SK-N-SH (cell line): ENCODE data around the gene FCER2. TPM values are rescaled to one million over a fixed set of nuclear protein-coding genes. Genes with fewer than 3 reads are reported as not detected.

Experiments
- CTCF ChIA-PET: fragments of 300-600, 350-600 bp; formaldehyde crosslinking; extraction: SDS; loops from one replicate; lab custom pipeline; 2021; lab: Yijun Ruan, JAX
- POLR2A ChIA-PET: fragments of 350-600 bp; sonication (Branson Sonifier 250); formaldehyde crosslinking; extraction: SDS; loops from one replicate; lab custom pipeline; 2020; ENCODE audit warnings: antibody characterized with exemption, inconsistent platforms; lab: Yijun Ruan, JAX
- DNase-seq: peaks from one replicate; pipeline ENCODE4 v3.0.0; 2012
- H2AFZ ChIP-seq: fragments of 200-600 bp; sonication (generic); 2 replicates; pipeline ENCODE4 v1.8.1; 2016; ENCODE audit warnings: antibody characterized with exemption, mild to moderate bottlenecking, low read depth
- H3F3A ChIP-seq: fragments of 200-600 bp; sonication (generic); replicated peaks from 2 replicates; pipeline ENCODE3; 2016; ENCODE audit warnings: antibody characterized with exemption, mild to moderate bottlenecking; ENCODE audit not compliant: insufficient read depth
- H3K27ac ChIP-seq, 2 experiments: fragments of 200-500 bp in 1 of 2; fragments of 200-600 bp in 1 of 2; sonication (Bioruptor generic) in 1 of 2; sonication (generic), shearing (Covaris generic) in 1 of 2; 2 replicates each; pipeline versions ENCODE4 v1.5.1 to v1.6.1; 2014 to 2016; ENCODE audit warnings: low read depth in 2 of 2, inconsistent platforms in 1 of 2, low read length in 1 of 2, mild to moderate bottlenecking in 1 of 2, mixed read lengths in 1 of 2
- H3K27me3 ChIP-seq: fragments of 200-600 bp; sonication (generic), shearing (Covaris generic); 2 replicates; pipeline ENCODE4 v1.6.1; 2016; ENCODE audit warnings: mixed run types; ENCODE audit not compliant: insufficient read depth
- H3K36me3 ChIP-seq, 2 experiments: fragments of 200-500 bp in 1 of 2; fragments of 200-600 bp in 1 of 2; sonication (Bioruptor generic) in 1 of 2; sonication (generic) in 1 of 2; replicated peaks in 1 of 2; 2 replicates each; pipeline versions ENCODE3 to v1.5.1; 2014 to 2016; ENCODE audit warnings: low read length in 1 of 2, mild to moderate bottlenecking in 1 of 2; ENCODE audit not compliant: insufficient read depth in 2 of 2, control insufficient read depth in 1 of 2
- H3K4me1 ChIP-seq, 2 experiments: fragments of 200-500 bp in 1 of 2; fragments of 200-600 bp in 1 of 2; sonication (Bioruptor generic) in 1 of 2; sonication (generic), shearing (Covaris generic) in 1 of 2; 2 replicates each; pipeline versions ENCODE4 v1.5.1 to v1.6.1; 2014 to 2016; ENCODE audit warnings: low read depth in 1 of 2, low read length in 1 of 2, mixed run types in 1 of 2; ENCODE audit not compliant: insufficient read depth in 2 of 2, control insufficient read depth in 1 of 2
- H3K4me2 ChIP-seq: fragments of 200-600 bp; sonication (generic), shearing (Covaris generic); 2 replicates; pipeline ENCODE4 v1.6.1; 2017; ENCODE audit warnings: mixed run types
- H3K4me3 ChIP-seq, 2 experiments: fragments of 200-500 bp in 1 of 2; fragments of 200-600 bp in 1 of 2; sonication (Bioruptor generic) in 1 of 2; sonication (generic), shearing (Covaris generic) in 1 of 2; 2 replicates each; pipeline versions ENCODE4 v1.5.1 to v1.8.1; 2014 to 2016; ENCODE audit warnings: low read depth in 2 of 2, inconsistent platforms in 1 of 2, low read length in 1 of 2, mild to moderate bottlenecking in 1 of 2, mixed read lengths in 1 of 2, moderate library complexity in 1 of 2
- H3K79me2 ChIP-seq: fragments of 200-600 bp; sonication (generic); 2 replicates; pipeline ENCODE4 v1.8.1; 2017; ENCODE audit warnings: mild to moderate bottlenecking; ENCODE audit not compliant: insufficient read depth
- H3K9ac ChIP-seq: fragments of 200-600 bp; sonication (generic); 2 replicates; pipeline ENCODE4 v1.6.1; 2017; ENCODE audit warnings: mixed run types
- H3K9me2 ChIP-seq: fragments of 200-600 bp; sonication (generic); 2 replicates; pipeline ENCODE4 v1.6.1; 2017; ENCODE audit warnings: mixed run types
- H3K9me3 ChIP-seq: fragments of 200-600 bp; sonication (generic); 2 replicates; pipeline ENCODE4 v1.6.1; 2017; ENCODE audit warnings: mixed run types, mild to moderate bottlenecking, moderate library complexity
- H4K20me1 ChIP-seq: fragments of 200-600 bp; sonication (generic); 2 replicates; pipeline ENCODE4 v1.6.1; 2017; ENCODE audit warnings: mild to moderate bottlenecking, mixed run types; ENCODE audit not compliant: insufficient read depth
- ELF1 ChIP-seq: IDR thresholded peaks from 2 replicates; pipeline ENCODE4 v1.4.0; 2012
- EP300 ChIP-seq, 2 experiments: IDR thresholded peaks; 2 replicates each; pipeline versions ENCODE4 v1.4.0 to v1.6.1; 2012; ENCODE audit warnings: borderline replicate concordance in 1 of 2, low read depth in 1 of 2, low read length in 1 of 2
- EZH2phosphoT487 ChIP-seq: fragments of 200-600 bp; sonication (generic); IDR thresholded peaks from 2 replicates; pipeline ENCODE4 v1.6.1; 2017; ENCODE audit warnings: low read depth, mixed run types, mild to moderate bottlenecking, antibody characterized with exemption, moderate library complexity, borderline replicate concordance
- FOSL2 ChIP-seq: IDR thresholded peaks from 2 replicates; pipeline ENCODE4 v1.4.0; 2012; ENCODE audit warnings: low read depth, mild to moderate bottlenecking, moderate library complexity, borderline replicate concordance
- FOXJ3 ChIP-seq: sonication (generic); formaldehyde crosslinking; IDR thresholded peaks from 2 replicates; pipeline ENCODE4 v1.5.1; 2020; ENCODE audit warnings: mild to moderate bottlenecking, missing genetic modification reagents
- GABPA ChIP-seq: IDR thresholded peaks from 2 replicates; pipeline ENCODE4 v1.4.0; 2012; ENCODE audit warnings: low read depth, mild to moderate bottlenecking
- GATA2 ChIP-seq: sonication (generic); formaldehyde crosslinking; IDR thresholded peaks from 2 replicates; pipeline ENCODE4 v1.5.0; 2020; ENCODE audit warnings: mild to moderate bottlenecking, missing genetic modification reagents
- JUND ChIP-seq: IDR thresholded peaks from 2 replicates; pipeline ENCODE4 v1.4.0; 2012
- MAX ChIP-seq: IDR thresholded peaks from 2 replicates; pipeline ENCODE4 v1.4.0; 2012; ENCODE audit warnings: low read depth
- MEF2A ChIP-seq: IDR thresholded peaks from 2 replicates; pipeline ENCODE4 v1.4.0; 2012; ENCODE audit warnings: low read depth, borderline replicate concordance
- MXI1 ChIP-seq: IDR thresholded peaks from 2 replicates; pipeline ENCODE4 v1.6.1; 2012; ENCODE audit warnings: mild to moderate bottlenecking, low read depth, low read length, improper control_type of control experiment
- NFIC ChIP-seq: IDR thresholded peaks from 2 replicates; pipeline ENCODE4 v1.4.0; 2012; ENCODE audit warnings: borderline replicate concordance
- RAD21 ChIP-seq: IDR thresholded peaks from 2 replicates; pipeline ENCODE4 v1.6.1; 2012; ENCODE audit warnings: mild to moderate bottlenecking, low read length
- TEAD4 ChIP-seq: IDR thresholded peaks from 2 replicates; pipeline ENCODE4 v1.4.0; 2012; ENCODE audit warnings: mild to moderate bottlenecking, borderline replicate concordance; ENCODE audit not compliant: insufficient read depth
- YY1 ChIP-seq: IDR thresholded peaks from 2 replicates; pipeline ENCODE4 v1.4.0; 2012; ENCODE audit warnings: low read depth, mild to moderate bottlenecking
- ZBTB33 ChIP-seq: IDR thresholded peaks from 2 replicates; pipeline ENCODE4 v1.4.0; 2012; ENCODE audit warnings: low read depth, borderline replicate concordance
- WGBS: methylation state at CpG from one replicate; pipeline ENCODE4 v1.1.6; 2017; ENCODE audit warnings: low lambda C conversion rate; 5-methylcytosine and 5-hydroxymethylcytosine counted together
- polyA plus RNA-seq, 3 experiments: library from polyadenylated mRNA; depleted of rRNA; stranded (reverse); fragments of >200 nt; gene quantifications; 2 replicates each; pipeline ENCODE4 v1.2.3, GENCODE V29; 2012
- TF ChIP-seq, protein P1 (sequence below): IDR thresholded peaks from 2 replicates; pipeline ENCODE4 v1.6.1; 2012; ENCODE audit warnings: mild to moderate bottlenecking, low read depth, low read length, moderate library complexity
- TF ChIP-seq, protein P2 (sequence below): IDR thresholded peaks from 2 replicates; pipeline ENCODE4 v1.4.0; 2012; ENCODE audit warnings: low read depth, borderline replicate concordance

The FCER2 gene
- polyA plus RNA-seq, 1 of the 3 experiments (the other 2 are of a cell fraction), result not detected

DNA sequence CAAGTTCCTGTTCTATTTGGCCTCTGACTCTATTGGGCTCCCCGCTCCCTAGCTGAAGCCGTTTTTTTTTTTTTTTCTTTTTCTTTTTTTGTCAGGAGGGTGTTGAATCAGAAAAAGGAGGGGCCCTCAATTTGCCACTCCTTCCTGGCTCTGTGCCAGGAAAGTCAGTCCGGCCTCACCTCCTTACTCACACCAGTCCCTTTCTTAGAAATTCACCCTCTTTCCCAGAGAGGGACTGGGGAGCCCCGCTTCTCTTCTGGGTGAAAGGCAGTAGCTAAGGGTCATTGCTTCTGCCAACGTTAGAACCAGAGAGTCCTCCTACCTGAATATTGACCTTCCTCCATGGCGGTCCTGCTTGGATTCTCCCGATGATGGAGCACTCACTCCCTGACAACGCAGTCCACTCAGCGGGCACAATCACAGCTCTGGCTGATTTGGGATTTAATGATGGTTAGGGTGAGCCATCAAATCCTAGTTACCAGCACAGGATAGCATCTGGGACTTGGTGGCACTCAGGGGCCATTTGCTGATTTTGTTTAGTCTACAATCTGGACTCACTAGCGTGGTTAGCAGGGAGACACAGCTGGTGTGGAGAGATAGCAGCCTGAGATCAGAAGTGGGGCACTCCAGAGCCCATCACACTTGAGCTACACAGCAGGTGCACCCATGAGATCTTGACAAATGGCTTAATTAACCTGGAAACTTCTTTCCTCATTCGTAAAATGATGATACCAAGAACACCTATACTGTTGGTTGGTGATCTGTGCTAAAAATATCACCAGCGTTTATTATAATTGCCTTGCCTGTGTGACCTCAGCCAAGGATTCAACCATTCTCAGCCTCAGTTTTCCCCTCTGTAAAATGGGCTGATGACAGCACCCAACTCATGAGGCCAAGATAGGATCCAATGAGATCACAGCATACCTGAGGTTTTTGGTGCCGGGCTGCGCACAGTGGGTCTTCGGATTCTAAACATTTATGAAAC, 2.2 kb downstream of the FCER2 start:
- H3K27me3 ChIP-seq, result peaks cover 89% of the 10 kb centered on the region
- DNase-seq, result no peak
- no peak overlapping the region for H2AFZ ChIP-seq
- no peak overlapping the region for H3K9ac ChIP-seq
- no peaks in the 10 kb centered on the region for H3K4me1 ChIP-seq
- POLR2A ChIA-PET, result no interaction called here
- H4K20me1 ChIP-seq, result no peaks in the 10 kb centered on the region
- no peak overlapping the region for H3K27ac ChIP-seq
- no peaks in the 10 kb centered on the region for H3K79me2 ChIP-seq
- CTCF ChIA-PET, result interaction anchor here (2.5 to 3.0 kb wide), 2 partner anchors 19 kb away, joined by 10 to 13 read pairs; partner anchors contain the start of gene TRAPPC5
- TF ChIP-seq ELF1 (no peak), FOXJ3 (no peak), RAD21 (no peak)
- no peak overlapping the region for H3K4me2 ChIP-seq
- no peaks in the 10 kb centered on the region for H3K9me3 ChIP-seq
- WGBS, result 28% methylated on average over 15 of the region's 15 CpGs
- no peak overlapping the region for H3K4me3 ChIP-seq
- no peaks in the 10 kb centered on the region for H3K9me2 ChIP-seq
- H3F3A ChIP-seq, result no peaks in the 10 kb centered on the region
- no peaks in the 10 kb centered on the region for H3K36me3 ChIP-seq

- no peaks in the 10 kb centered on the region for H4K20me1 ChIP-seq
- CTCF ChIA-PET, result interaction anchor here (3.0 kb wide), 1 partner anchor 18 kb away, joined by 13 read pairs; the partner anchor contains the start of gene TRAPPC5
- no peaks in the 10 kb centered on the region for H3K4me1 ChIP-seq
- no peaks in the 10 kb centered on the region for H3K79me2 ChIP-seq
- H3K9me3 ChIP-seq, result no peaks in the 10 kb centered on the region
- no peak overlapping the region for H2AFZ ChIP-seq
- no peaks in the 10 kb centered on the region for H3K9me2 ChIP-seq
- H3K4me2 ChIP-seq, result no peak overlapping the region
- WGBS, result 10% methylated on average over 2 of the region's 2 CpGs
- no peak overlapping the region for H3K9ac ChIP-seq
- no peak for DNase-seq
- TF ChIP-seq, protein P1, sequence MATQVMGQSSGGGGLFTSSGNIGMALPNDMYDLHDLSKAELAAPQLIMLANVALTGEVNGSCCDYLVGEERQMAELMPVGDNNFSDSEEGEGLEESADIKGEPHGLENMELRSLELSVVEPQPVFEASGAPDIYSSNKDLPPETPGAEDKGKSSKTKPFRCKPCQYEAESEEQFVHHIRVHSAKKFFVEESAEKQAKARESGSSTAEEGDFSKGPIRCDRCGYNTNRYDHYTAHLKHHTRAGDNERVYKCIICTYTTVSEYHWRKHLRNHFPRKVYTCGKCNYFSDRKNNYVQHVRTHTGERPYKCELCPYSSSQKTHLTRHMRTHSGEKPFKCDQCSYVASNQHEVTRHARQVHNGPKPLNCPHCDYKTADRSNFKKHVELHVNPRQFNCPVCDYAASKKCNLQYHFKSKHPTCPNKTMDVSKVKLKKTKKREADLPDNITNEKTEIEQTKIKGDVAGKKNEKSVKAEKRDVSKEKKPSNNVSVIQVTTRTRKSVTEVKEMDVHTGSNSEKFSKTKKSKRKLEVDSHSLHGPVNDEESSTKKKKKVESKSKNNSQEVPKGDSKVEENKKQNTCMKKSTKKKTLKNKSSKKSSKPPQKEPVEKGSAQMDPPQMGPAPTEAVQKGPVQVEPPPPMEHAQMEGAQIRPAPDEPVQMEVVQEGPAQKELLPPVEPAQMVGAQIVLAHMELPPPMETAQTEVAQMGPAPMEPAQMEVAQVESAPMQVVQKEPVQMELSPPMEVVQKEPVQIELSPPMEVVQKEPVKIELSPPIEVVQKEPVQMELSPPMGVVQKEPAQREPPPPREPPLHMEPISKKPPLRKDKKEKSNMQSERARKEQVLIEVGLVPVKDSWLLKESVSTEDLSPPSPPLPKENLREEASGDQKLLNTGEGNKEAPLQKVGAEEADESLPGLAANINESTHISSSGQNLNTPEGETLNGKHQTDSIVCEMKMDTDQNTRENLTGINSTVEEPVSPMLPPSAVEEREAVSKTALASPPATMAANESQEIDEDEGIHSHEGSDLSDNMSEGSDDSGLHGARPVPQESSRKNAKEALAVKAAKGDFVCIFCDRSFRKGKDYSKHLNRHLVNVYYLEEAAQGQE, result no peak
- TF ChIP-seq GATA2 (CRISPR knock-in tag) (no peak), MAX (no peak), NFIC (no peak), JUND (no peak), TEAD4 (no peak), GABPA (no peak), MEF2A (no peak), EZH2phosphoT487 (no peak), EP300 (IDR thresholded peaks at IDR 0.05; ENCODE audit: borderline replicate concordance in 1 of 2, low read depth in 1 of 2, low read length in 1 of 2) (no peak), MXI1 (no peak), FOSL2 (no peak), YY1 (no peak), ZBTB33 (no peak)
- TF ChIP-seq, protein P2, sequence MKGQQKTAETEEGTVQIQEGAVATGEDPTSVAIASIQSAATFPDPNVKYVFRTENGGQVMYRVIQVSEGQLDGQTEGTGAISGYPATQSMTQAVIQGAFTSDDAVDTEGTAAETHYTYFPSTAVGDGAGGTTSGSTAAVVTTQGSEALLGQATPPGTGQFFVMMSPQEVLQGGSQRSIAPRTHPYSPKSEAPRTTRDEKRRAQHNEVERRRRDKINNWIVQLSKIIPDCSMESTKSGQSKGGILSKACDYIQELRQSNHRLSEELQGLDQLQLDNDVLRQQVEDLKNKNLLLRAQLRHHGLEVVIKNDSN, result no peak
- no peaks in the 10 kb centered on the region for H3K36me3 ChIP-seq
- peaks cover 89% of the 10 kb centered on the region for H3K27me3 ChIP-seq
- no peaks in the 10 kb centered on the region for H3F3A ChIP-seq
- no peak overlapping the region for H3K27ac ChIP-seq
- H3K4me3 ChIP-seq, result no peak overlapping the region
- POLR2A ChIA-PET, result no interaction called here
These were observed 2.9 kb downstream of the FCER2 start for GRCh38 chr19:7699003-7699402.
